Activated CD8-positive, alpha-beta memory T cell treated with anti-CD3 and anti-CD28 coated beads for 4 hours (primary cell): ENCODE results near the gene ZC3H7B.

Experiments
- DNase-seq, 2 donors: peaks; one replicate each; pipeline ENCODE4 v3.0.0-alpha.2; 2020; ENCODE audit warnings: low read depth in 2 of 2

Gene ZC3H7B

GRCh38 chr22:41356430-41357028 lies 55.2 kb downstream of the ZC3H7B start:
- DNase-seq: no peak

DNA sequence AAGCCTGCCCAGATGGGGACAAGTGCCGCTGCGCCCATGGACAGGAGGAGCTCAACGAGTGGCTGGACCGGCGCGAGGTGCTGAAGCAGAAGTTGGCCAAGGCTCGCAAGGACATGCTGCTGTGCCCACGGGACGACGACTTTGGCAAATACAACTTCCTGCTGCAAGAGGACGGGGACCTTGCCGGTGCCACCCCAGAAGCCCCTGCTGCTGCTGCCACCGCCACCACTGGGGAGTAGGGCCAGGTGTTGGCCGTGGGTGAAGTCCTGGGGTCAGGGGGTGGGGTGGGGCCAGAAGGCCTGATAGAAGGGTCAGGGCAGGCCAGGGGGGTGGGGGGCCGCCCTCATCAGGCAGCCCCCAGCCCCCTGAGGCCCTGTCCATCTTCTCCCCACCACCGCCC lies 55.9 kb downstream of the ZC3H7B start:
- DNase-seq: no peak

GRCh38 chr22:41358927-41359326 lies 57.6 kb downstream of the ZC3H7B start:
- DNase-seq: no peak

- no peak for DNase-seq
Measured at GRCh38 chr22:41359376-41359775, 58.1 kb downstream of the ZC3H7B start.

DNA sequence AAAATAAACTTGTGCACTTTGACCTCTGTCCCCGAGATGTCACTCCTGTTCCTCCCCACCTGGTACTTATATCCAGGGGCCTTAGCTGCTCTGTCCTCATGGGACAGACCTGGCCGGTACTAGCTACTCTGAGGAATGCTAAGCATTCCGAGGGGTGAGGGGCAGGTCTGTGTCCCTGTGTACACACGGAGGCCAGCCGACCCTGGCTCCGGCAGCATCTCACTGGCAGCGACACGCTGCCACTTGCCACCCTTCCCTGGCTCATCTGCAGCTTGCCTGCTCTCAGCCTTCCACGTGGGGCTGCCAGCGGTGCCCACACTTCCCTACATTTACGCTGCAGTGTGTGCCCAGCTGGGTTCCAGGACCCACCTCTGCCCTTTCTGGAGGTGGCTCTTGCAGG lies 58.8 kb downstream of the ZC3H7B start:
- DNase-seq: no peak

DNA sequence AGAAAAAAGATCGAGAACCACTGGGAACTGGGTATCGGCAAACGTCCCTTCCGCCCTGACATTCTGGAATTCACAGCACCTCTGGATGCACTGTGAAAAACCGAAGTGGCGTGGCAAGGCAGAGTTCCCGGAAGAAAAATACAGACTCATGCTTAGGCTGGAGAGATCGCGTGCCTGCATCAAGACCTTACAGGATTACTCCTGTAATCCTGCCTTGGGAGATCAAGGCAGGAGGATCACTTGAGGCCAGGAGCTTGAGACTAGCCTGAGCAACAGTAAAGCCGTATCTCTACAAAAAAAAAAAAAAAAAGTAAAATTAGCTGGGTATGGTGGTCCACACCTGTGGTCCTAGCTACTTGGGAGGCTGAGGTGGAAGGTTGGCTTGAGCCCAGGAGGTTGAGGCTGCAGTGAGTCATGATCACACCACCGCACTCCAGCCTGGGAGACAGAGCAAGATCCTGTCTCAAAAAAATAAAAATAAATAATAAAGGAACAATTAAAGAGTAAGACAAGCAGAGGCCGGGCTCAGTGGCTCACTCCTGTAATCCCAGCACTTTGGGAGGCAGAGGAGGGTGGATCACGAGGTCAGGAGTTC lies 60.5 kb downstream of the ZC3H7B start:
- no peak for DNase-seq

- no peak for DNase-seq
Measured at GRCh38 chr22:41362615-41363014, 61.3 kb downstream of the ZC3H7B start.

GRCh38 chr22:41364233-41364632 lies 62.9 kb downstream of the ZC3H7B start:
- no peak for DNase-seq

GRCh38 chr22:41364955-41365354 lies 63.6 kb downstream of the ZC3H7B start:
- DNase-seq: no peak

DNA sequence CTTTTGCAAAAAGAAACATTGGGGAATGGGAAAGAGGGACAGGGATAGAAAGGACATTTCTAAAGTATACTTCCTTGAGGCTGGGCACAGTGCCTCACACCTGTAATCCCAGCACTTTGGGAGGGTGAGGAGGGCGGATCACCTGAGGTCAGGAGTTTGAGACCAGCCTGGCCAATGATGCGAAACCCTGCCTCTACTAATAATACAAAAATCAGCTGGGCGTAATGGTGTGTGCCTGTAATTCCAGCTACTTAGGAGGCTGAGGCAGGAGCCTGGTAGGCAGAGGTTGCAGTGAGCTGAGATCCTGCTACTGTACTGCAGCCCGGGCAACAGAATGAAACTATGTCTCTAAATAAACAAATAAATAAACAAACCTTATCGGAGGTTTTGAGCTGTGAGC lies 64.1 kb downstream of the ZC3H7B start:
- DNase-seq: no peak

DNA sequence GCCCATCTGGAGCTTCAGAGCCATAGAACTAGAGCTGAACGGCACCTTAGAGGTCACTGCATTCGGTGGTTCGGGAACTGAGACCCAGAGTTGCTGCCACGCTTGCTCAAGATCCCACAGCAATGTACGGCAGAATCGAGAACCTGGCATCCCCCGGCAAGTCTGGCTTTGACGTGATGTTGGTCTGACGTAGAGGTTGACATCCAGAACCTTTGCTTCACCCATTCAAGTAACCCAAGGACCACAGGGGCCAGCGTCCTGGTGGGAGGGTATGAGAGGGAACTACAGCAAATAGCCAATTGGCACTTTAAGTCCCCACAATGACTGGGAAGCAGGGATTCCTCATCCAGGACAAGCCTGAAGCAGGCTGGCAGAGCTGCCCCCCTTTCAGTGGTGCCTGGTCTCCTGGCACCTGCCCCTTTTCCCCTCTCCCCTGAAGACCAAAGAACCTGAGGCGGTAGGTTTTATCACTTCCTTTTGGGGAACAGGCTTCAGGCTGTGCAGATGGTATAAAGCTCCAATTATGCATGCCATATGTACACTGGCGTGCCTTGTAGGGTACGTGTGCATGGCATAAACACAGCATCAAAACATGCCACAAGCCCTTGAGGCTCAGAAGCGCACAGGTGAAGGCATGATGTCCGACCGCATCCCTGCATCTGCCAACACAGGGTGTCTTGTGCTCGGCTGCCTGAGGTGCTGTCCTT lies 65.2 kb downstream of the ZC3H7B start:
- no peak for DNase-seq

DNA sequence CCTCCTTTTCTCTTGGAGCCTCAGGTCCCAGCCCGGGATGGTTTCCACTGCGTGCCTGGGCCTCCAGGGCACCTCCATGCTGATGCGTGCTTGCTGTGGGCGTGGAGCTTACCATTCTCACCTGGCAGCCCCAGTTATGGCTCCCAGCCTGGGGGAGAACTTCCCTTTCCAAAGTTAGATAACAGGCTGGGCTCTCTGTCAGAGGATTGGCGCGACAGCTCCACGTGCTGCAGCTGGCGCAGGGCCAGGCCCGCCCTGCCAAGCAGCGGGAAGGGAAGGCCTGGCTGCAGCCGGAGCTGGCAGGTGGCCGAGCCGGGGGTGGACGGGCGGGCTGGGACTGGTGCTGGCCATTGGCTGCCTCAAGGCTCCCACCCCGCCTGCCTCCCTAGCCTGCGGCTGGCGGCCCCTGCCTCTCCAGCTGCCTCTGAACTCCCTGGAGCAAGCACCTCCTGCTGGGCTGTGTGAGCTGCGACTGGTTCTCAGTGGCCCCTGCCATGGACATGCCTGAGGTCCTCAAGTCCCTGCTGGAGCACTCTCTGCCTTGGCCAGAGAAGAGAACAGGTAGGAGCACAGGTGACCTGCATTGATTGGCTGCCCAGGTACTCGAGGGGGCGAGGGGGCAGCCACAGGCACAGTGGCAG lies 65.8 kb downstream of the ZC3H7B start:
- no peak for DNase-seq

DNA sequence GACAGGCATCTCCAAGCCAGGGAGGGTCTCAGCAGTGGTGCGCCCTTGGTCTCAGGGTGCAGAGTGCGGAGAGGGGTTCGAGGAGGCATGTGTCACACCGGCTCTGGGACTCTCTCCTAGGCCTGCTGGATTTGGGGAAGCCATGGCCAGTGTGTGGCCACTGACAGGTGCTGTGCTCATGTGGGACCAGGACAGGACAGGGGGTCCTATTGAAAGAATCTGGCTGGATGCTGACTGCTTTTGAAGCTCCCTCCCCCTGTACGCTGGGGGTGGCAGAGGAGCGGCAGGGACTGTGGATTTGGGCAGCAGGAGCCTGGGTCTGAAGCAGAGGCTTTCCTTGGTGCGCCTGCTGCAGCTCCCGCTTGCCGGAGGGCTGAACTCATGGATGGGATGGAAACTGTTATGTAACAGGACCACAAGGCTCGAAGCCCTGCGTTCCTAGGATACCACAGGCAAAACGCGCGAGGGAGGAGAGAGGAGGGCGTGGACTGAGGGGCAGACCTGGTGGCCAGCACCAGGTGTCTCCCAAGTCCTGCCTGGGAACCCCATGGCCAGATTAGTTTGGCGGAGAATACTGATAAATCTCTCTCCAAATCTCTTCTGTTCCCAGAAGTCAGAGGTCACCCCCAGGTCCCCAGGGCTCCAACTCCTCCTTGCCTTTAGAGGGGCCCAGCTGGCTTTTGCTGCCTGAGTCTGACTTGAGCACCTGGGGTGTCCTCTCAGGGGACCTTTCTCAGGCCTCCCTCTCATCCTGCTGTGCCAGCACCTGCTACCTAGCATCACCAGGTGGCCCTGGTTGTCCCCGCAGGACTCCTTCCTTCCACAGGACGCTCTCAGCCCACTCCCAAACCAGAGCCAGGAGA lies 66.6 kb downstream of the ZC3H7B start:
- no peak for DNase-seq

DNA sequence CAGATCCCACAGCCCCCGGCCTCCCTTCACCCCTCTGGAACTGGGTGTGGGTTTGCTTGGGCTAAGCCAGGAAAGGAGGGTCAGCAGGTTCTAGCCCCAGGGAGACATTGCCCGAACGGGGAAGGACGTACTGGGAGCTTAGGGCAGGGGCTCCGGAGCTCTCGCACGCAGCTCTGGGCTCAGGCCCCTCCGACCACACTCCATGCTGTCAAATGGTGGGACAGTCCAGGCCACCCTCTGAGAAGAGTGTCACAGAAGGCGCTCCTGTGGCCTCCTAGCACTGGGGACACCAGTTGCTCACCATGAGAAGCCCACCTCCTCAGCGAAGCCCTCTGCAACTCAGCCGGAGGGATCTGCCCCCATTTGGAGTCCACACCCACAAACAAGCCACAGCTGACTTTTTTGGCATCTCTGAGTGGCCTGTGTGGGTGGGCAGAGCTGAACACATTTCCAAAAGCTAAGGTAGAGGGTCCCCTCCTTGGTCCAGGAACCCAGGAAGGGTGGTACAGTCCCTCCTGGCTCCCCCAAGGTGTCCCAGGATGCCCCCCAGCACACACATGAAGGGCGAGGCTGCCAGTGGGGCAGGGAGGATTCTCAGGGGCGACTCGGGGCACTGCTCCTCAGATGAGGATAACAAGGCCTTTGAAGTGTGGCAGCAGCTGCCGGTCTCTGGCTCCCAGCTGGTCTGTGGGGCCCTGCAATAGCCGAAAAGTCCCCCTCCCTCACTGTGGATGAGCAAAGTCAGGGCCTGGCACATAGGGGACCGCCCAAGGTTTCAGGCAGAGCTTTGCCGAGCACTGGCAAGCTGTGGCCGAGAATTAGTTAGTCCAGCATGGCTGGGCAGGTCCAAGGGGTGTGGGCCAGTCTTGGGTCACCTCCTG lies 67.5 kb downstream of the ZC3H7B start:
- DNase-seq: no peak

- no peak for DNase-seq
Measured at GRCh38 chr22:41369424-41369745, 68.1 kb downstream of the ZC3H7B start.

GRCh38 chr22:41369837-41370236 lies 68.5 kb downstream of the ZC3H7B start:
- DNase-seq: no peak

GRCh38 chr22:41377846-41378245 lies 76.5 kb downstream of the ZC3H7B start:
- DNase-seq: no peak

DNA sequence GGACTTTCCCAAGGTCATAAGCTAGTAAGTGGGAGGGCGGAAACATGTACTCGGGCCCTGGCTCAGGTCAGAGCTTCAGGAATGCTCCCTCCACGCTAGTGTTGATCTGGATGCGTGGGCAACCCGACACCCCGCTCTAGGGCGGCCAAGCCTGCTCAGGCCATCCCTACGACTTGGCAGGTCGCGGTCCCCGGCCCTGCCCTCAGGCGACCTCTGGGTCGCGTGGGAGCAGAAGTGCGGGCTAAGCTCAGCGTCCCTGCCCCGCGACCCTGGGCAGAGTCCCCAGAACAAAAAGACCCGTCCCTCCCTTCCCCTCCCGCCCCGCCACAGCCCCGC lies 79.6 kb downstream of the ZC3H7B start:
- no peak for DNase-seq

GRCh38 chr22:41381329-41382097 lies 80.2 kb downstream of the ZC3H7B start, which contains the start of gene TEF:
Gene TEF, plus strand, starts transcription at chr22:41381942. Its CDS starts 103 bp downstream, at chr22:41382045.
- peak; percentile 95 to 97 for DNase-seq

GRCh38 chr22:41382098-41382578 lies 80.8 kb downstream of the ZC3H7B start:
- peak; percentile 21 to 31 for DNase-seq
